Measurements from ENCODE around the gene OLFML1. TPM values are rescaled to one million over a fixed set of nuclear protein-coding genes. Genes with fewer than 3 reads are reported as not detected.

The OLFML1 gene
- total RNA-seq: 10 to 100 TPM in 1 of 3 donors, 1 to 10 TPM in 2; 4.6 to 11.9 (median 4.6) TPM

GRCh38 chr11:7485186-7486097 is at the start of gene OLFML1:
OLFML1 (plus strand) TSS chr11:7485506; CDS start chr11:7485876, 370 bp downstream.
- peak within 1 kb of the TSS; percentile 44 to 62 (median 49) for H3K4me3 ChIP-seq
- intact Hi-C loops (cut with DNase I; ENCODE audit: low total_unique reads): no loop called here
- DNase-seq (ENCODE audit: low spot score in 2 of 2): no peak
- H3K27ac ChIP-seq: peak within 1 kb of the TSS in 1 of 2 donors; percentile 79
- no peaks in the 10 kb centered on the region for H3K4me1 ChIP-seq
- H3K9me3 ChIP-seq: no peaks in the 10 kb centered on the region
- H3K36me3 ChIP-seq: no peaks in the 10 kb centered on the region
- no peak for TF ChIP-seq CTCF (IDR thresholded peaks at IDR 0.05)
- no peak for TF ChIP-seq POLR2A (IDR thresholded peaks at IDR 0.05)
- peak in 1 of 3 donors; percentile 40 for TF ChIP-seq POLR2AphosphoS5 (IDR thresholded peaks at IDR 0.05)
- no peaks in the 10 kb centered on the region for H3K27me3 ChIP-seq

GRCh38 chr11:7436146-7436545 is 49.2 kb upstream of the OLFML1 start:
- Histone ChIP-seq H3K27ac (no peak overlapping the region), H3K27me3 (no peaks in the 10 kb centered on the region), H3K9me3 (no peaks in the 10 kb centered on the region), H3K4me3 (no peak overlapping the region), H3K36me3 (no peaks in the 10 kb centered on the region), H3K4me1 (no peaks in the 10 kb centered on the region)
- DNase-seq (ENCODE audit: low spot score in 2 of 2): no peak
- intact Hi-C loops (cut with DNase I; ENCODE audit: low total_unique reads): no loop called here
- no peak for TF ChIP-seq POLR2AphosphoS5 (IDR thresholded peaks at IDR 0.05)

- H3K4me1 ChIP-seq: no peaks in the 10 kb centered on the region
- H3K27me3 ChIP-seq: no peaks in the 10 kb centered on the region
- H3K4me3 ChIP-seq: no peak overlapping the region
- intact Hi-C loops (cut with DNase I; ENCODE audit: low total_unique reads): no loop called here
- TF ChIP-seq CTCF (IDR thresholded peaks at IDR 0.05): no peak
- TF ChIP-seq POLR2AphosphoS5 (IDR thresholded peaks at IDR 0.05): no peak
- no peak for TF ChIP-seq POLR2A (IDR thresholded peaks at IDR 0.05)
- no peak overlapping the region for H3K27ac ChIP-seq
- H3K36me3 ChIP-seq: no peaks in the 10 kb centered on the region
- H3K9me3 ChIP-seq: no peaks in the 10 kb centered on the region
- no peak for DNase-seq (ENCODE audit: low spot score in 2 of 2)
Observed at GRCh38 chr11:7436657-7437056, 48.6 kb upstream of the OLFML1 start.

GRCh38 chr11:7437696-7438095 is 47.6 kb upstream of the OLFML1 start:
- TF ChIP-seq POLR2AphosphoS5 (IDR thresholded peaks at IDR 0.05): no peak
- TF ChIP-seq POLR2A (IDR thresholded peaks at IDR 0.05): no peak
- TF ChIP-seq CTCF (IDR thresholded peaks at IDR 0.05): no peak
- Histone ChIP-seq H3K27ac (no peak overlapping the region), H3K36me3 (no peaks in the 10 kb centered on the region), H3K4me3 (no peak overlapping the region), H3K27me3 (no peaks in the 10 kb centered on the region), H3K4me1 (no peaks in the 10 kb centered on the region), H3K9me3 (no peaks in the 10 kb centered on the region)
- intact Hi-C loops (cut with DNase I; ENCODE audit: low total_unique reads): no loop called here
- no peak for DNase-seq (ENCODE audit: low spot score in 2 of 2)

GRCh38 chr11:7439746-7440320 is 45.5 kb upstream of the OLFML1 start:
- TF ChIP-seq POLR2A (IDR thresholded peaks at IDR 0.05) (no peak), POLR2AphosphoS5 (IDR thresholded peaks at IDR 0.05) (no peak), CTCF (IDR thresholded peaks at IDR 0.05) (no peak)
- no peaks in the 10 kb centered on the region for H3K4me1 ChIP-seq
- intact Hi-C loops (cut with DNase I; ENCODE audit: low total_unique reads): no loop called here

More at GRCh38 chr11:7439746-7440320, 45.5 kb upstream of the OLFML1 start:
- no peak for DNase-seq (ENCODE audit: low spot score in 2 of 2)
- H3K9me3 ChIP-seq: no peaks in the 10 kb centered on the region
- H3K4me3 ChIP-seq: no peak overlapping the region
- no peaks in the 10 kb centered on the region for H3K27me3 ChIP-seq
- H3K36me3 ChIP-seq: no peaks in the 10 kb centered on the region
- no peak overlapping the region for H3K27ac ChIP-seq

Measured in breast epithelium (tissue), 4 donors.